ENCODE measurements around the gene LETM1. TPM values are rescaled to one million over a fixed set of nuclear protein-coding genes. Genes with fewer than 3 reads are reported as not detected.

LETM1 gene
- total and polyA plus RNA-seq, 2 experiments from 2014 or later: 23.3 to 68.9 TPM

DNA sequence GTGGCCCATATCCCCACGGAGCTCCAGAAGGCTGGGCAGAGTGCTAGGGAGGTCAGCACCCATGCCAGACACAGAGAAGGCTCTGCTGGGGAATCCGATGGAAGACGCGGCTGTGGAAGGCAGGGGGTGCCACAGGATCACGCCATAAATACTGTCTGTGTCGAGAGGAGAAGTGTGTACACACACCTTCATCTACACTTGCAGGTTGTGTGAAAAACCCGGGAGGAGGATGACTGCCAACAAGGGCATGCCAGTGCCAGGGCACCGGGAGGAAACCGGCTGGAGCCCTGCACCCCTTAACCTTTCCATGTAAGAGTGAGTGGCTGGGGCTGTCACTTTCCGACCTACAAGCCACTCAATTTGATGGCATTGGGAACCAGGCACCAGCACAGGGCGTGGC lies 31.2 kb downstream of the LETM1 start (continued):
- no peak for TF ChIP-seq ZNF462 (CRISPR knock-in tag; IDR thresholded peaks at IDR 0.05)
- TF ChIP-seq CREB1 (CRISPR knock-in tag; IDR thresholded peaks at IDR 0.05; ENCODE audit: low read depth): no peak

DNA sequence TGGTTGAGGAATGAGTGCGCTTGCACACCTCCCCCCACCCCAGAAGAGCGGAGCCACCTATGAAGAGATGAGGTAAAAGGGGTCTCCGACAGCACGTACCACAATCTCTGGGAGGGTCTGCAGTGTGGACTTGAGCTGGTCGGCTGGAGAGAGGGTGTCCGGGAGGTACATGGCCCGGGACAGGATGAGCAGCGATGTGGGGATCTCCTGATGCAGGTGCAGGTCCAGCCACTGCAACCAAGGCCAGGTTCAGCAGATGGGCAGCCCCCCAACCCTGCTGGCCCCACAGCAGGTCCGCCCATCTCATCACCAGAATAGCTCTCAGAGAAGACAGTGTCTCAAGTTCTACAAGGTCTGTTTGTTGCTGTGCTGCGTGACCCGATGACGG lies 32.4 kb downstream of the LETM1 start:
- no peak overlapping the region for H2AFZ ChIP-seq
- H3K36me3 ChIP-seq (ENCODE audit: insufficient read depth): peaks cover 19% of the 10 kb centered on the region
- no peaks in the 10 kb centered on the region for H3K9me2 ChIP-seq (ENCODE audit: insufficient read depth)
- DNase-seq (ENCODE audit: low spot score) (no peak), ATAC-seq (no peak)
- no peaks in the 10 kb centered on the region for H3K27me3 ChIP-seq (ENCODE audit: insufficient read depth)
- H4K20me1 ChIP-seq (replicated peaks; ENCODE audit: insufficient read depth): peaks cover 5% of the 10 kb centered on the region; the same call in 1 of the 2 replicates
- Mint-ChIP-seq H3K9me3 (peaks cover 3% of the 10 kb centered on the region; the same call in 2 of the 3 replicates), H3K4me3 (no peak overlapping the region), H3K36me3 (ENCODE audit: low read depth) (peaks cover 62% of the 10 kb centered on the region), H3K27ac (no peak overlapping the region), H3K4me1 (no peaks in the 10 kb centered on the region), H3K27me3 (ENCODE audit: insufficient read depth, low read depth, poor library complexity) (peaks cover 9% of the 10 kb centered on the region)
- H3F3A ChIP-seq (replicated peaks; ENCODE audit: low read depth): no peaks in the 10 kb centered on the region
- no peak overlapping the region for H3K27ac ChIP-seq (ENCODE audit: low read depth)
- no peaks in the 10 kb centered on the region for H3K4me1 ChIP-seq (ENCODE audit: insufficient read depth)
- no peak overlapping the region for H3K4me2 ChIP-seq
- no peaks in the 10 kb centered on the region for H3K79me2 ChIP-seq (replicated peaks; ENCODE audit: insufficient read depth)
- H3K4me3 ChIP-seq: no peak overlapping the region
- no peak for TF ChIP-seq NANOG (IDR thresholded peaks at IDR 0.05; ENCODE audit: borderline replicate concordance)
- TF ChIP-seq CREB1 (CRISPR knock-in tag; IDR thresholded peaks at IDR 0.05; ENCODE audit: low read depth): no peak
- no peak for TF ChIP-seq EZH2phosphoT487 (IDR thresholded peaks at IDR 0.05; ENCODE audit: unreplicated experiment)
- no peak for TF ChIP-seq STAT1 (IDR thresholded peaks at IDR 0.05; ENCODE audit: unreplicated experiment)
- no peak for TF ChIP-seq ZNF114 (CRISPR knock-in tag; IDR thresholded peaks at IDR 0.05)
- no peak for TF ChIP-seq POLR2AphosphoS5 (IDR thresholded peaks at IDR 0.05; ENCODE audit: low read depth)
- no peak for TF ChIP-seq CTCF (conservative IDR thresholded peaks at IDR 0.05; ENCODE audit: low read depth in 2 of 2)
- TF ChIP-seq ZNF331 (CRISPR knock-in tag; IDR thresholded peaks at IDR 0.05; ENCODE audit: low read depth): no peak
- TF ChIP-seq, protein P1, sequence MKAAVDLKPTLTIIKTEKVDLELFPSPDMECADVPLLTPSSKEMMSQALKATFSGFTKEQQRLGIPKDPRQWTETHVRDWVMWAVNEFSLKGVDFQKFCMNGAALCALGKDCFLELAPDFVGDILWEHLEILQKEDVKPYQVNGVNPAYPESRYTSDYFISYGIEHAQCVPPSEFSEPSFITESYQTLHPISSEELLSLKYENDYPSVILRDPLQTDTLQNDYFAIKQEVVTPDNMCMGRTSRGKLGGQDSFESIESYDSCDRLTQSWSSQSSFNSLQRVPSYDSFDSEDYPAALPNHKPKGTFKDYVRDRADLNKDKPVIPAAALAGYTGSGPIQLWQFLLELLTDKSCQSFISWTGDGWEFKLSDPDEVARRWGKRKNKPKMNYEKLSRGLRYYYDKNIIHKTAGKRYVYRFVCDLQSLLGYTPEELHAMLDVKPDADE (IDR thresholded peaks at IDR 0.05): no peak
- no peak for TF ChIP-seq EZH2 (IDR thresholded peaks at IDR 0.05; ENCODE audit: low read depth, unreplicated experiment)

All from GM23338 (cell line).